Neuronal stem cell (in vitro differentiated cells): ENCODE data around the gene SPR.
"Not testable (repeated sequence)": the region's sequence is repeated elsewhere in the genome, so short reads cannot be mapped to it uniquely, and the experiment has no call there.

ENCODE experiments used
- DNase-seq: peaks from one replicate; pipeline ENCODE4 v3.0.0-alpha.2; 2013; ENCODE audit warnings: low spot score
- H2AFZ ChIP-seq: one replicate; pipeline ENCODE4 v1.6.1; 2013; ENCODE audit warnings: mild to moderate bottlenecking, low read length, inconsistent platforms
- H2AK5ac ChIP-seq: 2 replicates; pipeline ENCODE4 v1.6.1; 2013; ENCODE audit warnings: low read depth, mild to moderate bottlenecking, inconsistent platforms, low read length, moderate library complexity, mixed read lengths
- H2BK120ac ChIP-seq: 2 replicates; pipeline ENCODE4 v1.6.1; 2013; ENCODE audit warnings: low read depth, mild to moderate bottlenecking, inconsistent platforms, low read length, moderate library complexity, mixed read lengths
- H2BK12ac ChIP-seq: one replicate; pipeline ENCODE4 v1.6.1; 2013; ENCODE audit warnings: low read length, inconsistent platforms
- H2BK15ac ChIP-seq: 2 replicates; pipeline ENCODE4 v1.6.1; 2013; ENCODE audit warnings: mild to moderate bottlenecking, low read length, inconsistent platforms, mixed read lengths
- H2BK5ac ChIP-seq: one replicate; pipeline ENCODE4 v1.6.1; 2013; ENCODE audit warnings: inconsistent platforms, mild to moderate bottlenecking, low read length, moderate library complexity
- H3K14ac ChIP-seq: one replicate; pipeline ENCODE4 v1.6.1; 2013; ENCODE audit warnings: low read length, inconsistent platforms
- H3K18ac ChIP-seq: 2 replicates; pipeline ENCODE4 v1.6.1; 2013; ENCODE audit warnings: low read length, inconsistent platforms
- H3K23ac ChIP-seq: 2 replicates; pipeline ENCODE4 v1.6.1; 2013; ENCODE audit warnings: low read depth, mild to moderate bottlenecking, mixed read lengths, low read length, inconsistent platforms; ENCODE audit not compliant: poor library complexity
- H3K27ac ChIP-seq: replicated peaks from 3 replicates; pipeline ENCODE4 v1.5.1; 2013; ENCODE audit warnings: low read length, inconsistent platforms
- H3K27me3 ChIP-seq, 3 experiments: 2 replicates each; pipeline ENCODE4 v1.6.1; 2013; ENCODE audit warnings: low read length in 3 of 3, mild to moderate bottlenecking in 2 of 3, inconsistent platforms in 1 of 3, low read depth in 1 of 3, mixed read lengths in 1 of 3, moderate library complexity in 1 of 3; ENCODE audit not compliant: control insufficient read depth in 3 of 3, insufficient read depth in 3 of 3
- H3K36me3 ChIP-seq, 2 donors: replicated peaks in 1 of 2; 2 replicates each; pipeline ENCODE4 v1.6.1; 2013; ENCODE audit warnings: low read length in 2 of 2; ENCODE audit not compliant: control insufficient read depth in 2 of 2, insufficient read depth in 2 of 2
- H3K4ac ChIP-seq: 2 replicates; pipeline ENCODE4 v1.6.1; 2013; ENCODE audit warnings: inconsistent platforms, mild to moderate bottlenecking, low read length, moderate library complexity
- H3K4me1 ChIP-seq, 2 donors: 1 replicate in 1 of 2; 2 replicates in 1 of 2; pipeline ENCODE4 v1.6.1; 2013; ENCODE audit warnings: low read length in 2 of 2, low read depth in 1 of 2; ENCODE audit not compliant: control insufficient read depth in 2 of 2, insufficient read depth in 1 of 2
- H3K4me2 ChIP-seq: one replicate; pipeline ENCODE4 v1.6.1; 2013; ENCODE audit warnings: mild to moderate bottlenecking, low read length, inconsistent platforms; ENCODE audit not compliant: insufficient read depth, poor library complexity, severe bottlenecking
- H3K4me3 ChIP-seq, 2 donors: 2 replicates each; pipeline ENCODE4 v1.5.1; 2013; ENCODE audit warnings: low read length in 2 of 2, mild to moderate bottlenecking in 2 of 2, inconsistent platforms in 1 of 2, moderate library complexity in 1 of 2
- H3K79me1 ChIP-seq: one replicate; pipeline ENCODE4 v1.6.1; 2013; ENCODE audit warnings: low read depth, mild to moderate bottlenecking, inconsistent platforms, low read length, moderate library complexity
- H3K9ac ChIP-seq: one replicate; pipeline ENCODE4 v1.6.1; 2013; ENCODE audit warnings: mild to moderate bottlenecking, low read depth, low read length, inconsistent platforms; ENCODE audit not compliant: poor library complexity
- H3K9me3 ChIP-seq, 2 donors: replicated peaks in 1 of 2; 2 replicates each; pipeline versions ENCODE3 to v1.6.1; 2013; ENCODE audit warnings: low read length in 2 of 2, mild to moderate bottlenecking in 2 of 2, inconsistent platforms in 1 of 2, low read depth in 1 of 2, mixed read lengths in 1 of 2, moderate library complexity in 1 of 2; ENCODE audit not compliant: control insufficient read depth in 2 of 2, insufficient read depth in 1 of 2
- H4K8ac ChIP-seq: one replicate; pipeline ENCODE4 v1.6.1; 2013; ENCODE audit warnings: low read depth, mild to moderate bottlenecking, inconsistent platforms, low read length, moderate library complexity
- H4K91ac ChIP-seq: one replicate; pipeline ENCODE4 v1.6.1; 2013; ENCODE audit warnings: low read length, low read depth, mild to moderate bottlenecking, inconsistent platforms; ENCODE audit not compliant: poor library complexity
- WGBS, 2 donors: extraction: QIAGEN DNeasy Blood & Tissue Kit; methylation state at CpG; one replicate each; pipeline ENCODE4 v1.1.7; 2013; ENCODE audit warnings: missing lambda C conversion rate in 2 of 2, mixed read lengths in 1 of 2; ENCODE audit not compliant: insufficient read length in 2 of 2, insufficient replicate concordance in 1 of 2; ENCODE audit errors: extremely low coverage in 2 of 2; 5-methylcytosine and 5-hydroxymethylcytosine counted together

Gene SPR

GRCh38 chr2:72898585-72898906, 11.3 kb downstream of the SPR start:
- Histone ChIP-seq H3K4me3 (no peak overlapping the region), H2AFZ (no peak overlapping the region), H2BK5ac (no peak overlapping the region), H2BK12ac (no peak overlapping the region), H3K18ac (no peak overlapping the region), H4K8ac (no peak overlapping the region), H2AK5ac (no peak overlapping the region), H3K27me3 (peaks cover 0 to 89% (median 10%) of the 10 kb centered on the region in 3 experiments), H3K79me1 (no peaks in the 10 kb centered on the region), H3K9me3 (no peaks in the 10 kb centered on the region), H3K9ac (no peak overlapping the region), H3K4me1 (peaks cover 0 to 39% of the 10 kb centered on the region in 2 donors), H2BK15ac (no peak overlapping the region), H3K27ac (peak overlapping the region; percentile 84), H3K36me3 (no peaks in the 10 kb centered on the region), H3K4me2 (no peak overlapping the region), H3K23ac (no peak overlapping the region), H3K4ac (no peak overlapping the region), H4K91ac (no peak overlapping the region), H2BK120ac (no peak overlapping the region), H3K14ac (no peak overlapping the region)
- WGBS, 2 donors: no CpG with 5 or more reads among the region's 2 CpGs
- DNase-seq: no peak

DNA sequence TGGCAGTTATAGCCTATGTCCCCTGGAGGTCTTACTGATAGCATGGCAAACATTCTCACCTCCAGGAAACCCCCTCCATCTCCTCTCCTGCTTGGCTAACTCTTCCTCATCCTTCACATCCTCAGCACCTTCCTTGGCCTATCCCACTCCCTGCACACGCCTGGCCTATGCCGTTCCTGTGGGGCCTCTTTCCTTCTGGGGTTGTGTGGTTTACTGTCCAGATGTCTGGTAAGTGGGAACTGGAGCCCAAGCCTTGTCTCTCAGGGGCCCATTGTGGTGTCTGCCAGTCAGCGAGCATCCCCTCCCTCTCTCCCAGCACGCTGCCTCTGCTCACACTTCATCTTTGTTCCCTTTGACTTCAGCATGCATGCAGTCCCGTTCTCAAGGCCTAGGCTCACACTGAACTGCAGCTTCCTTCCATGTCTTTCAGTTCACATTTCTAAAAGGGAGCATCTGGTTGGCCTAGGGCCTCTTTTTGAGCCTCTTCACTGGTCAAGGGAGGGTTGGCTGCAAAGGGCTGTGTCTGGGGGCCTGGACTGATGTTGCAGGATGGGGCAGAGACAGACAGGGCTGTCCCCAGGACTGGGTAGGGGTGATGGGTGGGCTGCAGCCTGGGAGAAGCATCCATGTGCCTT, 13.1 kb downstream of the SPR start:
- no peaks in the 10 kb centered on the region for H3K79me1 ChIP-seq
- H2BK5ac ChIP-seq: no peak overlapping the region
- H2AK5ac ChIP-seq: peak overlapping the region; percentile 10
- no peak overlapping the region for H3K23ac ChIP-seq
- peak overlapping the region in 1 of 2 donors; percentile 3 for H3K4me3 ChIP-seq
- WGBS, 2 donors: no CpG with 5 or more reads among the region's 5 CpGs
- no peak overlapping the region for H3K4ac ChIP-seq
- H3K27me3 ChIP-seq: peaks cover 0 to 96% (median 9%) of the 10 kb centered on the region in 3 experiments
- peak overlapping the region; percentile 12 for H3K14ac ChIP-seq
- no peaks in the 10 kb centered on the region for H3K36me3 ChIP-seq
- peak overlapping the region; percentile 10 for H2BK120ac ChIP-seq
- peaks cover 0 to 25% of the 10 kb centered on the region in 2 donors for H3K4me1 ChIP-seq
- H2BK12ac ChIP-seq: no peak overlapping the region
- no peaks in the 10 kb centered on the region for H3K9me3 ChIP-seq
- no peak overlapping the region for H2AFZ ChIP-seq
- H2BK15ac ChIP-seq: peak overlapping the region; percentile 34
- H4K91ac ChIP-seq: no peak overlapping the region
- peak overlapping the region; percentile 8 for H3K27ac ChIP-seq
- DNase-seq: no peak
- no peak overlapping the region for H3K9ac ChIP-seq
- no peak overlapping the region for H4K8ac ChIP-seq
- H3K4me2 ChIP-seq: no peak overlapping the region
- peak overlapping the region; percentile 29 for H3K18ac ChIP-seq

DNA sequence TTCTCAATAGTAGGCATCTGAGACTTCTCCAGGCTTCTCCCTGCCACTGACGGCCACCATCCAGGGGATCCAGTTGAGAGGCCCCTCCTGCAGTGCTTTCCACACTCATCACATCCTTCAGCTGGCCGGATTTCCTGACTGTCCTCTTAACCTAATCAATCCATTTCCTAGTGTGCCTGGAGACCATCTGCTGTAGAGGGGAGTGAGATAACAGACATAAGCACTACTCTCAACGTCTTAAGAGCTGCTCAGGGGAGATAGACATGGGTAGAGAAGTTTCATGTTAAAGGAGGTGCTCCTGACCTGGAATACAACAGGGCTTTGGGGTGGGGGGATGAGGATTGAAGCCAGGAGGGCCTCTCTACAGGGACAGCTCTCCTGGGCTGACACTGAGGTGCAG, 14.2 kb downstream of the SPR start:
- Histone ChIP-seq H4K8ac (no peak overlapping the region), H3K27ac (no peak overlapping the region), H3K4ac (no peak overlapping the region), H3K27me3 (peaks cover 0 to 92% (median 5%) of the 10 kb centered on the region in 3 experiments), H2AK5ac (peak overlapping the region; percentile 97), H3K9ac (no peak overlapping the region), H3K79me1 (no peaks in the 10 kb centered on the region), H2AFZ (no peak overlapping the region), H2BK5ac (no peak overlapping the region), H3K18ac (no peak overlapping the region), H2BK120ac (peak overlapping the region; percentile 33), H3K14ac (peak overlapping the region; percentile 25), H2BK12ac (no peak overlapping the region), H3K23ac (no peak overlapping the region), H4K91ac (no peak overlapping the region), H3K9me3 (peaks cover 2 to 6% of the 10 kb centered on the region in 2 donors), H3K4me2 (no peak overlapping the region), H3K4me3 (no peak overlapping the region), H3K4me1 (peaks cover 0 to 18% of the 10 kb centered on the region in 2 donors), H2BK15ac (peak overlapping the region; percentile 79), H3K36me3 (no peaks in the 10 kb centered on the region)
- DNase-seq: no peak
- no CpG with 5 or more reads among the region's 3 CpGs for WGBS, 2 donors

DNA sequence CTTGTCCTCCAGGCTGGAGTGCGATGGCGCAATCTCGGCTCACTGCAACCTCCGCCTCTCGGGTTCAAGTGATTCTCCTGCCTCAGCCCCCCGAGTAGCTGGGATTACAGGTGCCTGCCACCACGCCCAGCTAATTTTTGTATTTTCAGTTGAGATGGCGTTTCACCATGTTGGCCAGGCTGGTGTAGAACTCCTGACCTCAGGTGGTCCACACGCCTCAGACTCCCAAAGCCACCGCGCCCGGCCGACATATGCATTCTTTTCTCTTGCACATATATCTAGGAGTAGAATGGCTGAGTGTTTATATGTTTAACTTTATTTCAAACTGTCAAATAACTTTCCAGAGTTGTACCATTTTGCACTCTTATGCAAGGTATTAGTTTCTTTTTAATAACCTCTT, 20.2 kb downstream of the SPR start:
- H4K8ac ChIP-seq, H2BK120ac ChIP-seq, H3K79me1 ChIP-seq, H3K4me2 ChIP-seq, H3K36me3 ChIP-seq, H3K14ac ChIP-seq, H2BK15ac ChIP-seq, H3K9me3 ChIP-seq, H3K4me1 ChIP-seq, H3K4ac ChIP-seq, DNase-seq, H2AFZ ChIP-seq, H3K4me3 ChIP-seq, H3K27ac ChIP-seq, H3K9ac ChIP-seq, H2BK12ac ChIP-seq, H2AK5ac ChIP-seq, H4K91ac ChIP-seq, H2BK5ac ChIP-seq, H3K18ac ChIP-seq, H3K23ac ChIP-seq: not testable (repeated sequence)
- H3K27me3 ChIP-seq: peaks cover 0 to 83% (median 12%) of the 10 kb centered on the region in 3 experiments
- no CpG with 5 or more reads among the region's 13 CpGs for WGBS, 2 donors
